HG02763 (cell line): ENCODE data around the gene AQP12B.

Experiments used
- ATAC-seq: cut with Tn5 transposase; IDR thresholded peaks from one replicate; pipeline ENCODE4 v1.9.1; 2021; ENCODE audit warnings: mild to moderate bottlenecking, moderate library complexity; ENCODE audit not compliant: unreplicated experiment

The AQP12B gene

DNA sequence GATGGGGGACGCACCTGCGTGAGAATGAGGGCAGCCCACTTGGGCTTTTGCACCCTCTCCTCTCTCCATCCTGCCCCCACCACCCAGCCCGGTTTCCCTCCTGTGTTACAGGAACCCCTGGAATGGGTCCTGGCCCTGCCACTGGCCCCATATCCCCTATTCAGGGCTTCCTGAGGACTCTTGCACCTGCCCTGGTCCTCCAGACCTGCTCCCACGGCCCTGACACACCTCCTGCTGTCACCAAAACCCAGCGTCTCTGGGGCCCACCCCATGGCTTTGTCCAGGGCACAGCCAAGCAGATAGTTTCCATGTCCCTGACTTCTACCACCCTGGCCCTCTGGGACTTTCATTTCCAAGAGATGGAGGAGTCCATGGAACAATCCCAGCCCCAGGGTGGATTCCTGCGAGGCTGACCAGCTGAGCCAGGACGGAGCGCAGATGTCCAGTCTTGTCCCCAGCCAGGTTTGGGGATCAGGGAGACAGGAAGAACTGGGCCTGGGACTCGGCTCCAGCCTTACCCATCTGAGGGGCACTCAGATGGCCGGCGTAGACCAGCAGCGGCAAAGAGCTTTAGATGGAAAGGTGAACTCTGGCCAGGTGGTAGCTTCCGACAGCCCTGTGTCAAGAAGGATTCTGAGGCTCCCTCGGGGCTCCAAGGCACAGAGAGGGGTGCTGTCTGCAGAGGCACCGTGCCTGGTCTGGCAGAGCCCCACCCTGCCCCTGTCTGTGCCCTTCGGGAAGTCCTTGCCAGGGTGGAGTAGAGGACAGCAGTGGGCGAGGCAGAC, 45.4 kb downstream of the AQP12B start:
- ATAC-seq, result no peak

- ATAC-seq, result no peak
These were observed 46.0 kb downstream of the AQP12B start for GRCh38 chr2:240636563-240637115.

GRCh38 chr2:240635998-240636547, 46.6 kb downstream of the AQP12B start:
- ATAC-seq, result no peak

DNA sequence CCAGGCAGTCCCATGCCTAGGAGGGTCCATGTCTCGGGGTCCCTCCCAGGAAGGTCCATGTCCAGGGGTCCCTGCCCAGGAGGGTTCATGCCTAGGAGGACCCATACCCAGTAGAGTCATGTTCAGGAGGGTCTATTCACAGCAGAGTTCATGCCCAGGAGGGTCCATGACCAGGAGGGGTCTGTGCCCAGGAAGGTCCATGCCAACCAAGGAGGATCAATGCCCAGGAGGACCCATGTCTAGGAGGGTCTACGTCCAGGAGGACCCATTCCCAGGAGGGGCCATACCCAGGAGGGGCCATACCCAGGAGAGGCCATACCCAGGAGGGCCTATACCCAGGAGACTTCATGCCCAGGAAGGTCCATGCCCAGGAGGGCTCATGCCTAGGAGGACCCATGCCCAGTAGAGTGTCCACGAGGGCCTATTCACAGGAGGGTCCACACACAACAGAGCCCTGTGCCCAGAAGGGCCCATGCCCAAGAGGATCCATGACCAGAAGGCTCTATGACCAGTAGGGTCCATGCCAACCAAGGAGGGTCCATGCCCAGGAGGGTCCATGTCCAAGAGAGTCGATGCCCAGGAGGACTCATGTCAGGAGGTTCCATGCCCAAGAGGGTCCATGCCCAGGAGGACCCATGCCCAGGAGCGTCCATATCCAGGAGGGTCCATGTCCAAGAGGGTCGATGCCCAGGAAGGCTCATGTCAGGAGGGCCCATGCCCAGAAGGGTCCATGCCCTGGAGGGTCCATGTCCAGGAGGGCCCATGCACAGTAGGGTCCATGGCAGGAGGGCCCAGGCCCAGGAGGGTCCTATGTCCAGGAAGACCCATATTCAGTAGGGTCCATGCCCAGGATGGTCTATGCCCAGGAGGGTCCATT, 47.3 kb downstream of the AQP12B start:
- no peak for ATAC-seq

DNA sequence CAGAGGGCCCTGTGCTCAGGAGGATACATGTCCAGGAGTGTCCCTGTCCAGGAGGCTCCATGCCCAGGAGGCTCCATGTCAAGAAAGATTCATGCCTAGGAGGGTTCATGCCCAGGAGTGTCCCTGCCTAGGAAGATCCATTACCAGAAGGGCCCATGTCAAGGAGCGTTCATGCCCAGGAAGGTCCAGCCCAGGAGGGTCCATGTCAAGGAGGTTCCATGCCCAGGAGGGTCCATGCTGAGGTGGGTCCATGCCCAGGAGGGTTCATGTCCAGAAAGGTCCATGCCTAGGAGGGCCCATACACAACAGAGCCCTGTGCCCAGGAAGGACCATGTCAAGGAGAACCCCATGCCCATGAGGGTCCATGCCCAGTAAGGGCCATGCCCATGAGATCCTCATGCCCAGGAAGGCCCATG, 50.4 kb downstream of the AQP12B start:
- no peak for ATAC-seq

DNA sequence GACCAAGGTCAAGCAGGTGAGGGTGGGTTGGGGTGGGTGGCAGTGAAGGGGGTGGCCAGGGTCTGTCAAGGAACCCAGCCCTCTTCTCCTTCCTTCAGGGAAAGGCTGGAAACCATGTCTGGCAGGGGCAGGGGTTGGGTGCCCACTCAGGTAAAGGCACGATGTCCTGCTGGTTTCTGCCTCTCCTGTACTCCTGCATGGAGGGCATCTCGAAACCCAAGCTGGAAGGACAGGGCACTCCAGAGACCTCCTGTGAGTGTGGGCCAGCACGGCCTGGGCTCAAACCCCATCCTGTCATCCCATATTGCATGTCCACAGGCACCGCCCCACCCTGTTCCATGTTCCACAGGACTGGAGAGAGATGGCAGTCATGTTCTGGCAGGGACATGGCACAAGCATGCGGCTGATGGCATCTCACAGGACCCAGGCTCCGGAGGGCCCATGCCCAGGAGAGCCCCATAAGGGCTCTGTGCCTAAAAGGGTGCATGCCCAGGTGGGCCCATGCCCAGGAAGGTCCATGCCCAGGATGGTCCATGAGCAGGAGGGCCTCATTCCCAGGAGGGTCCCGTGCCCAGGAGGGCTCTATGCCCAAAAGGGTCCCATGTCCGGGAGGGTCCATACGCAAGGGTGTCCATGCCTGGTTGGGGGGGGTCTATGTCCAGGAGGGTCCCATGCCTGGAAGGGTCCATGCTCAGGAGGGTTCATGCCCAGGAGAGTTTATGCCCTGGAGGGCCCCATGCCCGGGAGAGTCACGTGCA, 51.0 kb downstream of the AQP12B start:
- no peak for ATAC-seq

GRCh38 chr2:240630771-240631547, 51.7 kb downstream of the AQP12B start:
- no peak for ATAC-seq

DNA sequence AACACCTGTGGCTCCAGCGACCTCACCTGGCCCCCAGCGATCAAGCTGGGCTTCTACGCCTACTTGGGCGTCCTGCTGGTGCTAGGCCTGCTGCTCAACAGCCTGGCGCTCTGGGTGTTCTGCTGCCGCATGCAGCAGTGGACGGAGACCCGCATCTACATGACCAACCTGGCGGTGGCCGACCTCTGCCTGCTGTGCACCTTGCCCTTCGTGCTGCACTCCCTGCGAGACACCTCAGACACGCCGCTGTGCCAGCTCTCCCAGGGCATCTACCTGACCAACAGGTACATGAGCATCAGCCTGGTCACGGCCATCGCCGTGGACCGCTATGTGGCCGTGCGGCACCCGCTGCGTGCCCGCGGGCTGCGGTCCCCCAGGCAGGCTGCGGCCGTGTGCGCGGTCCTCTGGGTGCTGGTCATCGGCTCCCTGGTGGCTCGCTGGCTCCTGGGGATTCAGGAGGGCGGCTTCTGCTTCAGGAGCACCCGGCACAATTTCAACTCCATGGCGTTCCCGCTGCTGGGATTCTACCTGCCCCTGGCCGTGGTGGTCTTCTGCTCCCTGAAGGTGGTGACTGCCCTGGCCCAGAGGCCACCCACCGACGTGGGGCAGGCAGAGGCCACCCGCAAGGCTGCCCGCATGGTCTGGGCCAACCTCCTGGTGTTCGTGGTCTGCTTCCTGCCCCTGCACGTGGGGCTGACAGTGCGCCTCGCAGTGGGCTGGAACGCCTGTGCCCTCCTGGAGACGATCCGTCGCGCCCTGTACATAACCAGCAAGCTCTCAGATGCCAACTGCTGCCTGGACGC, 52.5 kb downstream of the AQP12B start:
- ATAC-seq, result no peak

GRCh38 chr2:240629619-240629967, 53.1 kb downstream of the AQP12B start:
- ATAC-seq, result no peak

- ATAC-seq, result no peak
These were observed 53.7 kb downstream of the AQP12B start for GRCh38 chr2:240628808-240629618.

DNA sequence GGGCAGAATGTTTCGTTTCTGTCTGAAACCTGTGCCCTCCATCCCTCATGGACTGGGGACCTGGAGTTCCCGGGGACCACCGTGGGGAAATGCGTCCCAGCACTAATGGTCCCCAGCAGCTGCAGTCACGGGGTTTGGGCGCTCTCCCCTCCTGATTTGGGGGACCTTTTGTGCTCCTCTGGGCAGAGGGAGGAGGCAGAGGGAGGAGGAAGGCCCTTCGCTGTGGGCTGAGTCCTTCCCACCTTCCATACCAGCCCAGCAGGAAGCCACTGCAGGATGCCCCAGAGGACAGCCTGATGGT, 54.2 kb downstream of the AQP12B start:
- no peak for ATAC-seq

- no peak for ATAC-seq
These were observed 54.8 kb downstream of the AQP12B start for GRCh38 chr2:240627736-240628506.

DNA sequence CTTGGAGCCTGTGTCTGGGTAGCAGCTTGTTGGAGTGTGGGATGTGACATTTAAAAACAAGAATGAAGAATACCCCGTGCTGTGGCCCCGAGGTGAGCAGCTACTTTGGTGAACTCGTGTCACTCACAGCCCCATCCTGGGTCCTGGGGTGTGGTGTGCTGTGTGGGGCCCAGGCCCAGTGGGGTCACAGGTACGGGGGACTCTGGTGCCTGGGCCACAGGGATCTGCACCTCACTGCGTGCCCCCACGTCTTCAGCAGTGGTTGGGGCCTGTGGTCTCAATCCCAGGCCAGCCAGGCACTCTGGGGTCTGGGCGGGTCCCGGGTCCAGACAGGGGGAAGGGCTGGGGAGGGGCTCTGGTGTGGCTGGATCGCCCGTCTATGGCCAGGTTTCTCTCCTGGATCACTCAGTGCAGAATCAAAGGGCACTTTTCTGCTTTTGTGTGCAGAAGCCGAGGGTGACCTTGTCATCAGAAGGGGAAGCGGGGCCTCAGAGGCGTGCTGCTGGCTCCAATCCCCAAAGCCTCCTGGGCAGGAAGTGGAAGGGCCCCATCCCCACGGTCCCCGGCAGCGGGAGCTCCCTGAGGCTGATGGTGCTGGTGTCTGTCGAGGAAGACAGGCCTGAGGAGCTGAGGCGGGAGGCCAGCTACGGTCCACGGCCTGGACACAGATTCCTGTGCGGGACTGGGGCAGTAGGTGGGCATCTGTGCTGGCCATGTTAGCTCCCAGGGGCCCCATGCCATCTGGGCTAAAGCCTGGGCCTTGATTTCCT, 56.0 kb downstream of the AQP12B start:
- ATAC-seq, result no peak
